Neuronal stem cell (in vitro differentiated cells): ENCODE results near the gene MALRD1.

Source experiments
- DNase-seq: peaks from one replicate; pipeline ENCODE4 v3.0.0-alpha.2; 2013; ENCODE audit warnings: low spot score
- H2AFZ ChIP-seq: one replicate; pipeline ENCODE4 v1.6.1; 2013; ENCODE audit warnings: mild to moderate bottlenecking, low read length, inconsistent platforms
- H2AK5ac ChIP-seq: 2 replicates; pipeline ENCODE4 v1.6.1; 2013; ENCODE audit warnings: low read depth, mild to moderate bottlenecking, inconsistent platforms, low read length, moderate library complexity, mixed read lengths
- H2BK120ac ChIP-seq: 2 replicates; pipeline ENCODE4 v1.6.1; 2013; ENCODE audit warnings: low read depth, mild to moderate bottlenecking, inconsistent platforms, low read length, moderate library complexity, mixed read lengths
- H2BK12ac ChIP-seq: one replicate; pipeline ENCODE4 v1.6.1; 2013; ENCODE audit warnings: low read length, inconsistent platforms
- H2BK15ac ChIP-seq: 2 replicates; pipeline ENCODE4 v1.6.1; 2013; ENCODE audit warnings: mild to moderate bottlenecking, low read length, inconsistent platforms, mixed read lengths
- H2BK5ac ChIP-seq: one replicate; pipeline ENCODE4 v1.6.1; 2013; ENCODE audit warnings: inconsistent platforms, mild to moderate bottlenecking, low read length, moderate library complexity
- H3K14ac ChIP-seq: one replicate; pipeline ENCODE4 v1.6.1; 2013; ENCODE audit warnings: low read length, inconsistent platforms
- H3K18ac ChIP-seq: 2 replicates; pipeline ENCODE4 v1.6.1; 2013; ENCODE audit warnings: low read length, inconsistent platforms
- H3K23ac ChIP-seq: 2 replicates; pipeline ENCODE4 v1.6.1; 2013; ENCODE audit warnings: low read depth, mild to moderate bottlenecking, mixed read lengths, low read length, inconsistent platforms; ENCODE audit not compliant: poor library complexity
- H3K27ac ChIP-seq: replicated peaks from 3 replicates; pipeline ENCODE4 v1.5.1; 2013; ENCODE audit warnings: low read length, inconsistent platforms
- H3K27me3 ChIP-seq, 3 experiments: 2 replicates each; pipeline ENCODE4 v1.6.1; 2013; ENCODE audit warnings: low read length in 3 of 3, mild to moderate bottlenecking in 2 of 3, inconsistent platforms in 1 of 3, low read depth in 1 of 3, mixed read lengths in 1 of 3, moderate library complexity in 1 of 3; ENCODE audit not compliant: control insufficient read depth in 3 of 3, insufficient read depth in 3 of 3
- H3K36me3 ChIP-seq, 2 donors: replicated peaks in 1 of 2; 2 replicates each; pipeline ENCODE4 v1.6.1; 2013; ENCODE audit warnings: low read length in 2 of 2; ENCODE audit not compliant: control insufficient read depth in 2 of 2, insufficient read depth in 2 of 2
- H3K4ac ChIP-seq: 2 replicates; pipeline ENCODE4 v1.6.1; 2013; ENCODE audit warnings: inconsistent platforms, mild to moderate bottlenecking, low read length, moderate library complexity
- H3K4me1 ChIP-seq, 2 donors: 1 replicate in 1 of 2; 2 replicates in 1 of 2; pipeline ENCODE4 v1.6.1; 2013; ENCODE audit warnings: low read length in 2 of 2, low read depth in 1 of 2; ENCODE audit not compliant: control insufficient read depth in 2 of 2, insufficient read depth in 1 of 2
- H3K4me2 ChIP-seq: one replicate; pipeline ENCODE4 v1.6.1; 2013; ENCODE audit warnings: mild to moderate bottlenecking, low read length, inconsistent platforms; ENCODE audit not compliant: insufficient read depth, poor library complexity, severe bottlenecking
- H3K4me3 ChIP-seq, 2 donors: 2 replicates each; pipeline ENCODE4 v1.5.1; 2013; ENCODE audit warnings: low read length in 2 of 2, mild to moderate bottlenecking in 2 of 2, inconsistent platforms in 1 of 2, moderate library complexity in 1 of 2
- H3K79me1 ChIP-seq: one replicate; pipeline ENCODE4 v1.6.1; 2013; ENCODE audit warnings: low read depth, mild to moderate bottlenecking, inconsistent platforms, low read length, moderate library complexity
- H3K9ac ChIP-seq: one replicate; pipeline ENCODE4 v1.6.1; 2013; ENCODE audit warnings: mild to moderate bottlenecking, low read depth, low read length, inconsistent platforms; ENCODE audit not compliant: poor library complexity
- H3K9me3 ChIP-seq, 2 donors: replicated peaks in 1 of 2; 2 replicates each; pipeline versions ENCODE3 to v1.6.1; 2013; ENCODE audit warnings: low read length in 2 of 2, mild to moderate bottlenecking in 2 of 2, inconsistent platforms in 1 of 2, low read depth in 1 of 2, mixed read lengths in 1 of 2, moderate library complexity in 1 of 2; ENCODE audit not compliant: control insufficient read depth in 2 of 2, insufficient read depth in 1 of 2
- H4K8ac ChIP-seq: one replicate; pipeline ENCODE4 v1.6.1; 2013; ENCODE audit warnings: low read depth, mild to moderate bottlenecking, inconsistent platforms, low read length, moderate library complexity
- H4K91ac ChIP-seq: one replicate; pipeline ENCODE4 v1.6.1; 2013; ENCODE audit warnings: low read length, low read depth, mild to moderate bottlenecking, inconsistent platforms; ENCODE audit not compliant: poor library complexity
- WGBS, 2 donors: extraction: QIAGEN DNeasy Blood & Tissue Kit; methylation state at CpG; one replicate each; pipeline ENCODE4 v1.1.7; 2013; ENCODE audit warnings: missing lambda C conversion rate in 2 of 2, mixed read lengths in 1 of 2; ENCODE audit not compliant: insufficient read length in 2 of 2, insufficient replicate concordance in 1 of 2; ENCODE audit errors: extremely low coverage in 2 of 2; 5-methylcytosine and 5-hydroxymethylcytosine counted together

The MALRD1 gene

DNA sequence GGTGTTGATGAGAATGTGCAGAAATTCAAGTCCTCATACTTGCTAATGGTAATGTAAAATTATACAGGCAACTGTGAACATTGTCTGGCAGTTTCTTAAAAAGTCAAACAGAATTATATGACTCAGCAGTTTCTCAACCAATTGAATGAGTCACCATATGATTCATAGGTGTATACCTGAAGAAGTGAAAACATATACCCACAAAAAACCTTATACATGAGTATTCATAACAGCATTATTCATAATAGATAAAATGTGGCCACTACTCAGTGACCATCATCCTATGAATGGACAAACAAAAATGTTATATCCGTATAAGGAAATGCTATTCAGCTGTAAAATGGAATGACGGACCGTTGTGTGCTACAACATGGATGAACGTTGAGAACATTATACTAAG lies 253.5 kb downstream of the MALRD1 start:
- no peak overlapping the region for H2AK5ac ChIP-seq
- no peak overlapping the region for H2BK12ac ChIP-seq
- H3K4me3 ChIP-seq: no peak overlapping the region
- no peak overlapping the region for H3K23ac ChIP-seq
- no peaks in the 10 kb centered on the region for H3K9me3 ChIP-seq
- no peaks in the 10 kb centered on the region for H3K4me1 ChIP-seq
- H2AFZ ChIP-seq: no peak overlapping the region
- H3K4me2 ChIP-seq: no peak overlapping the region
- no peak overlapping the region for H3K14ac ChIP-seq
- H4K91ac ChIP-seq: no peak overlapping the region
- H3K36me3 ChIP-seq: no peaks in the 10 kb centered on the region
- no peak overlapping the region for H2BK15ac ChIP-seq
- no peak overlapping the region for H3K9ac ChIP-seq
- H3K79me1 ChIP-seq: no peaks in the 10 kb centered on the region
- H3K4ac ChIP-seq: no peak overlapping the region
- no peaks in the 10 kb centered on the region for H3K27me3 ChIP-seq
- H3K27ac ChIP-seq: no peak overlapping the region
- no peak overlapping the region for H2BK5ac ChIP-seq
- no peak overlapping the region for H4K8ac ChIP-seq
- no peak overlapping the region for H3K18ac ChIP-seq
- DNase-seq: no peak
- no CpG with 5 or more reads among the region's 4 CpGs for WGBS, 2 donors
- no peak overlapping the region for H2BK120ac ChIP-seq

DNA sequence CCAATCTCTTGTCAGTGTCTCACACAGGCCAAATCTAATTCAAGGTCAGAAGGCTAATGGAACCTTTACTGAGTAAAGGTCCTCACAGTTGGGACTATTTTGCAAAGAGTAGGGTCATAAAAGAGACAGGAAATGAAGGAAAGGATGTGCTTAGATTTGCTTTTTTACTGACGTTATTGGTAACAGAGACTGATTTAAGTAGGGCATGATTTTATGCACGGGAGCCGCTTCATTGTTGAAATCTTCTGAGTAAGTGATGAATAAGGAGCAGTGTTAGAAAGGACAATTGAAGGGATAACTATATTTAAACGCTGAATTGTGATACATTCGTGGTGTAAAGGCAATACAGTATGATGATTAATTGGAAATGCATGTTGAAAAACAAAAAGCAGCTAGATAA lies 261.5 kb downstream of the MALRD1 start:
- H3K36me3 ChIP-seq: no peaks in the 10 kb centered on the region
- DNase-seq: no peak
- no peak overlapping the region for H3K4ac ChIP-seq
- H3K27me3 ChIP-seq: no peaks in the 10 kb centered on the region
- H2AK5ac ChIP-seq: no peak overlapping the region
- no peak overlapping the region for H3K4me2 ChIP-seq
- H3K4me3 ChIP-seq: no peak overlapping the region
- H3K23ac ChIP-seq: no peak overlapping the region
- H2BK12ac ChIP-seq: no peak overlapping the region
- H4K8ac ChIP-seq: no peak overlapping the region
- H3K14ac ChIP-seq: no peak overlapping the region
- H3K79me1 ChIP-seq: no peaks in the 10 kb centered on the region
- no peak overlapping the region for H3K18ac ChIP-seq
- peaks cover 0 to 1% of the 10 kb centered on the region in 2 donors for H3K4me1 ChIP-seq
- H2BK15ac ChIP-seq: no peak overlapping the region
- no peak overlapping the region for H3K27ac ChIP-seq
- H2BK120ac ChIP-seq: no peak overlapping the region
- peak overlapping the region; percentile 64 for H2AFZ ChIP-seq
- no peak overlapping the region for H2BK5ac ChIP-seq
- no peak overlapping the region for H4K91ac ChIP-seq
- H3K9ac ChIP-seq: no peak overlapping the region
- no CpG with 5 or more reads among the region's 5 CpGs for WGBS, 2 donors
- H3K9me3 ChIP-seq: no peaks in the 10 kb centered on the region

DNA sequence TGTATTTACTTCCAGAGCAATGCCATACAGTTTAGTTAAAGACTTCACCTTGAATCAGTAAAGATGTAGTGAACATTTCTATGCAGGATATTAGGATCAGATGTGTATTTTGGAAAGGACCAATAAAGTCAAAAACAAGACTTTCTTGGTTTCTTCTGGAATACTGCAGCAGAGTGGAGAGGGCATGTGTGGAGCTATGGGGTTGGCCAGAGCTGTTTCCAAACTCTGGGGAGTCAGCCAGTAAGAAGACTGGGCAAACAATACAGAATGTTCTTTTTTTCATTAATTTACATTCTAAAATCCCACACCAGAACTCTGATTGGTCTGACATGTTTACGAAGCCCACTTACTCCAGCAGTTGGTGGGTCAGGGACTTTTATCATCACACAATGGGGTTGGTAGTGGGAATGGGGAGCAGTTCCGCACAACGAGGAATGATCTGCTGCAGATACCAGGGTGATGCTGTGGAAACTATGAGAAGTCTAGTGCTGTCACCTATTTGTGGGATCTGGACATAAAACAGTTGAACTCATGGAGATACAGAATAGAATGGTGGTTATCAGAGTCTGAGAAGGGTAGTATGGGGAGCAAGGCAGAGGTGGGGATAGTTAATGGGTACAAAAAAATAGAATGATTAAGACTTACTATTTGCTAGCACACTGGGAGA lies 267.7 kb downstream of the MALRD1 start:
- no peak overlapping the region for H3K14ac ChIP-seq
- H3K9ac ChIP-seq: no peak overlapping the region
- no peak overlapping the region for H3K18ac ChIP-seq
- H4K91ac ChIP-seq: no peak overlapping the region
- H2BK15ac ChIP-seq: no peak overlapping the region
- H3K9me3 ChIP-seq: no peaks in the 10 kb centered on the region
- H3K79me1 ChIP-seq: no peaks in the 10 kb centered on the region
- no peak overlapping the region for H2BK12ac ChIP-seq
- no peak overlapping the region for H2BK120ac ChIP-seq
- no peaks in the 10 kb centered on the region for H3K27me3 ChIP-seq
- no peak overlapping the region for H2BK5ac ChIP-seq
- H3K36me3 ChIP-seq: no peaks in the 10 kb centered on the region
- no peak overlapping the region for H4K8ac ChIP-seq
- H3K4ac ChIP-seq: no peak overlapping the region
- no peak overlapping the region for H2AFZ ChIP-seq
- no peak for DNase-seq
- no CpG with 5 or more reads among the region's 3 CpGs for WGBS, 2 donors
- no peak overlapping the region for H3K4me3 ChIP-seq
- H2AK5ac ChIP-seq: no peak overlapping the region
- peaks cover 0 to 2% of the 10 kb centered on the region in 2 donors for H3K4me1 ChIP-seq
- no peak overlapping the region for H3K4me2 ChIP-seq
- H3K23ac ChIP-seq: no peak overlapping the region
- H3K27ac ChIP-seq: no peak overlapping the region

DNA sequence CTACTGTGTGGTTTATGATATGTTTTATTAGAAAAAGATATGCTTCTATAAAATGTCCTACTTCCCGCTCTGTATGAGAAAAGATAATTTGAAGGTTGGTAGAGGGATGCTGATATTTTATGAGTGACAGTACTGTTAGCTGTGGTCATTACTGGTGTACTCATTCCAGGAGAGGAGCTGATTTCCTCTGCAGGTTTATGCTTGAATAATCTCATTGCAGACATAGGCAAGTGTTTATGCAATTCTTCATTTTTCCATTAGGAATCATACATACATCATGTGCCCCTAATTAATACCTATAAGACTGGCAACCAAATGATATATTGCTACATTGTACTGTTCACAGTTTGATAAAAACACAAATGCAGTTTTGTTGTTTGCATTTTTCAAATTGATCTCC lies 269.4 kb downstream of the MALRD1 start:
- Histone ChIP-seq H3K36me3 (no peaks in the 10 kb centered on the region), H3K27ac (no peak overlapping the region), H2AK5ac (no peak overlapping the region), H3K4me2 (no peak overlapping the region), H2BK12ac (no peak overlapping the region), H3K27me3 (no peaks in the 10 kb centered on the region), H3K18ac (no peak overlapping the region), H2AFZ (no peak overlapping the region), H3K23ac (no peak overlapping the region), H4K91ac (no peak overlapping the region), H3K4me1 (peaks cover 0 to 2% of the 10 kb centered on the region in 2 donors), H3K4me3 (no peak overlapping the region), H2BK120ac (no peak overlapping the region), H2BK15ac (no peak overlapping the region), H3K9me3 (no peaks in the 10 kb centered on the region), H2BK5ac (no peak overlapping the region), H3K9ac (no peak overlapping the region), H3K4ac (no peak overlapping the region), H4K8ac (no peak overlapping the region), H3K14ac (no peak overlapping the region), H3K79me1 (no peaks in the 10 kb centered on the region)
- no peak for DNase-seq
- no CpG with 5 or more reads among the region's 1 CpG for WGBS, 2 donors
